ENCODE data around the gene MNDA. TPM values are rescaled to one million over a fixed set of nuclear protein-coding genes. Genes with fewer than 3 reads are reported as not detected.

Gene MNDA
- total RNA-seq: not detected in 2 replicates

DNA sequence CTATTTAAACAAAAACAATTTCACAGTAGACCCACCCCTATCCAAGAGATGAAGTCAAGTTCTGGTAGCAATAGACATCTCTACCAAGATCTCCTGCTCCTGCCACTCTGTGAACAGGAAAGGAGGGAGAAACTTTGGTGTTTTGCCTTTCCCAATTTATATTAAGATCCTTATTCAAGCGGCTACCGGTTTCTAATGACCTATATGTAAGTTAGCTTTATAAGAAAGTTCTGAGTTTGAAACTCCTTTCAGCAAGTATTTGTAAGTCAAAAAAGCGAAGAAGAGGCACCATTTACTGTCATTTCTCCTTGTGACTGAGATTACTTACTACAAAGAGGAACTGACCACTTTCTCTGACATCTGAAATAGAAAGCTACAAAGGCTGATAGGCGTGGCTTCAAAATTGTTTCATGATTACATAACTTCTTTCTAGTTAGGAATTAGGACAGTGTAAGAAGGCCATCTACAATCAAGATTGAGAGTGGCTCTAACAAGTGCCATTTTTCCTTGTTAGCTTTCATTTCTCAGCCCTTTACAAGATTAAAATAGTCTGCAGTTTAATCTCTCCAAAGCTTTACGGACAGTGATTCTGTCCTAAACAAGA lies at the start of gene MNDA:
TSS of gene MNDA (plus strand) at position 448 of the 604 bp plus-strand sequence. CDS start 10,803 bp downstream, outside the sequence.

Other genes with a start within 250 kb of the MNDA start
- gene OR10Z1, start 226.1 kb upstream of the MNDA start, total RNA-seq: not detected in 2 replicates
- gene SPTA1, start 144.6 kb upstream of the MNDA start, total RNA-seq: under 0.01 and 0.10 TPM in 2 replicates
- not detected in 2 replicates for gene OR6K2, start 130.7 kb upstream of the MNDA start, total RNA-seq
- gene OR6K3, start 110.6 kb upstream of the MNDA start, total RNA-seq: not detected in 2 replicates
- gene OR6K6, start 76.6 kb upstream of the MNDA start, total RNA-seq: not detected in 2 replicates
- not detected in 2 replicates for gene OR6N1, start 59.2 kb upstream of the MNDA start, total RNA-seq
- gene OR6N2, start 50.1 kb upstream of the MNDA start, total RNA-seq: not detected in 2 replicates
- not detected in 2 replicates for gene PYHIN1, start 100.2 kb downstream of the MNDA start, total RNA-seq
- gene IFI16, start 178.6 kb downstream of the MNDA start, total RNA-seq: 70.6 and 88.2 TPM in 2 replicates
- gene AIM2, start 245.4 kb downstream of the MNDA start, total RNA-seq: not detected in 2 replicates